Right lobe of liver (tissue), 4 donors: ENCODE data around the gene PIP5K1B.

Source experiments
- POLR2A ChIP-seq: fragments of 450-650 bp; IDR thresholded peaks from one replicate; pipeline ENCODE4 v1.6.1; 2017; ENCODE audit warnings: antibody characterized with exemption, mild to moderate bottlenecking
- TF ChIP-seq, protein P1 (sequence below), 4 donors: fragments of 200-600 bp in 3 of 4; fragments of 450-650 bp in 1 of 4; IDR thresholded peaks; one replicate each; pipeline versions ENCODE4 v1.5.1 to v1.8.0; 2016 to 2022; ENCODE audit warnings: antibody characterized with exemption in 4 of 4, mild to moderate bottlenecking in 2 of 4
- donor health status: DM: no; HTN: no; CAD: no.
- donor health status: DM: no; HTN: no; CAD: no.
- donor health status: DM: no; HTN: yes; CAD: no.

DNA sequence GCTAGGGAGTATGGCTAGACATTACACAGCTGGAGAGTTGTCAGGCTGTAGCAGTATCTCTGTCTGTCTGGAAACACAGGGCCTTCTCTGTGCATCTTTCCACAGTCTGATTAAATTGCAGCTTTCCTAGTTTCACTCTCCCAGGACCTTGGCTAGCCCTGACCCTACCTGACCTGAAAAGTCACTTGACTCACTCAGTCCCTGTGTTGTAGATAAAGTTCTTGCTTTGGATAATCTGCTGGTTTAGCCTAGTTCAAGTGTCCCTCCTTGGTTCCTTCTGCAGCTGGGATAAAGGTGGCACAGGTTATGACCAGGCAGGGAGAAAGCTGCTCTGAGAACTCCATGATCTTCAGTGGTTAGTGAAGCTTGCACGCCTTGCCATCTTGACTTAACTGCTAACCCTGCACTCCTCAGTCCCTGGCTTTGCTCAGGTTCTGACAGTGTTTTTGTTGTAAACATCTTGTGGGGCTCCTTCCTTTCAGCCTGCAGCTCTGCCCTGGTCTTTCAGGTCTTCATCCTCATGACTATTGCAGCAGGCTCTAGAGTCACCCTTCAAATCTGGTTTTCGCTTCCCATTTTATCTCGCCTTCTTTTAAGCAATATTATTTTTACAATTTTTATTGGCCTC lies 101.0 kb downstream of the PIP5K1B start:
- TF ChIP-seq, protein P1, sequence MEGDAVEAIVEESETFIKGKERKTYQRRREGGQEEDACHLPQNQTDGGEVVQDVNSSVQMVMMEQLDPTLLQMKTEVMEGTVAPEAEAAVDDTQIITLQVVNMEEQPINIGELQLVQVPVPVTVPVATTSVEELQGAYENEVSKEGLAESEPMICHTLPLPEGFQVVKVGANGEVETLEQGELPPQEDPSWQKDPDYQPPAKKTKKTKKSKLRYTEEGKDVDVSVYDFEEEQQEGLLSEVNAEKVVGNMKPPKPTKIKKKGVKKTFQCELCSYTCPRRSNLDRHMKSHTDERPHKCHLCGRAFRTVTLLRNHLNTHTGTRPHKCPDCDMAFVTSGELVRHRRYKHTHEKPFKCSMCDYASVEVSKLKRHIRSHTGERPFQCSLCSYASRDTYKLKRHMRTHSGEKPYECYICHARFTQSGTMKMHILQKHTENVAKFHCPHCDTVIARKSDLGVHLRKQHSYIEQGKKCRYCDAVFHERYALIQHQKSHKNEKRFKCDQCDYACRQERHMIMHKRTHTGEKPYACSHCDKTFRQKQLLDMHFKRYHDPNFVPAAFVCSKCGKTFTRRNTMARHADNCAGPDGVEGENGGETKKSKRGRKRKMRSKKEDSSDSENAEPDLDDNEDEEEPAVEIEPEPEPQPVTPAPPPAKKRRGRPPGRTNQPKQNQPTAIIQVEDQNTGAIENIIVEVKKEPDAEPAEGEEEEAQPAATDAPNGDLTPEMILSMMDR (IDR thresholded peaks at IDR 0.05): no peak
- no peak for TF ChIP-seq POLR2A
